ENCODE results near the gene GPATCH3.
"Not testable (repeated sequence)": the region's sequence is repeated elsewhere in the genome, so short reads cannot be mapped to it uniquely, and the experiment has no call there.

Gene GPATCH3

DNA sequence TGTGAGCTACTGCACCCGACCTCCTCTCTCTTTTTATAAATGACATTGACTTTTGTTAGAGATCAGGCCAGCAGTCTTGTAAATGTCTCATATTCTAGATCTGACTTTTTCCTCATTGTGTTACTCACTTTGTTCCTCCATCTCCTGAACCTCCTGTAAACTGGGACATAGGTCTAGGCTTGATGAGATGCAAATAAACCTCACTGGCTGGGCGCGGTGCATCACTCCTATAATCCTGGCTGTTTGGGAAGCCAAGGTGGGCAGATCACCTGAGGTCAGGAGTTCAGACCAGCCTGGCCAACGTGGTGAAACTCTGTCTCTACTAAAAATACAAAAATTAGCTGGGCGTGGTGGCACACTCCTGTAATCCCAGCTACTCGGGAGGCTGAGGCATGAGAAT, 52.4 kb downstream of the GPATCH3 start:
- DNase-seq (ENCODE audit: low read depth in 3 of 3), result not testable (repeated sequence)

DNA sequence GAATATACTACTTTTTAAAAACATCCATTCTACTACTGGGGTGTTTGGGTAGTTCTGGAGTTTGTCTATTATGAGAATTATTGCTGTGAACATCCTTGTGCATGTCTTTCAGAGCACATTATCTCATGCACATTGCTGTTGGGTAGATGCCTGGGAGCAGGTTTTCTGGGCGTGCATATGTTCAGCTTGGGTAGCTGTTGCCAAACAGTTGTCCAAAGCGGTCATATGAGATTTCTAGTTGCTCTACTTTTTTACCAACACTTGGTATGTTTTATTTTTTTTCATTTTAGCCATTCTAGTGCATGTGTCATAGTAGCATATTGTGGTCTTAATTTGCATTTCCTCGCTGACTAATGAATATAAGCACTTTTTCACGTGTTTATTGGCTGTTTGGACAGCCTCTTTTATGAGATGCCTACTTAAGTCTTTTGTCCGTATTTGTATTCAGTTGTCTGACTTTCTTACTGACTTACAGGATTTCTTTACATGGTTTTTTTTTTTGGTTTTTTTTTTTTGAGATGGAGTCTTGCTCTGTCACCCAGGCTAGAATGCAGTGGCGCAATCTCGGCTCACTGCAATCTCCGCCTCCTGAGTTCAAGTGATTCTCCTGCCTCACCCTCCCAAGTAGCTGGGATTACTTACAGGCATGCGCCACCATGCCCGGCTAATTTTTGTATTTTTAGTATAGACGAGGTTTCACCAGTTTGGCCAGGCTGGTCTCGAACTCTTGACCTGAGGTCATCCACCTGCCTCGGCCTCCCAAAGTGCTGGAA, 55.7 kb downstream of the GPATCH3 start:
- DNase-seq (ENCODE audit: low read depth in 3 of 3), result no peak
